Thyroid gland (tissue), 4 donors: ENCODE measurements around the gene SLC35A1.

Experiments
- POLR2A ChIP-seq, 2 donors: fragments of 450-650 bp; IDR thresholded peaks; one replicate each; pipeline ENCODE4 v1.6.1; 2017; ENCODE audit warnings: antibody characterized with exemption in 2 of 2, mild to moderate bottlenecking in 2 of 2, moderate library complexity in 1 of 2
- TF ChIP-seq, protein P1 (sequence below), 6 experiments: fragments of 200-600 bp in 3 of 6; fragments of 450-650 bp in 3 of 6; sonication (generic) in 3 of 6; IDR thresholded peaks; one replicate each; pipeline ENCODE4 v1.5.1; 2016 to 2019; ENCODE audit warnings: antibody characterized with exemption in 6 of 6, mild to moderate bottlenecking in 2 of 6, inconsistent platforms in 1 of 6, moderate library complexity in 1 of 6

DNA sequence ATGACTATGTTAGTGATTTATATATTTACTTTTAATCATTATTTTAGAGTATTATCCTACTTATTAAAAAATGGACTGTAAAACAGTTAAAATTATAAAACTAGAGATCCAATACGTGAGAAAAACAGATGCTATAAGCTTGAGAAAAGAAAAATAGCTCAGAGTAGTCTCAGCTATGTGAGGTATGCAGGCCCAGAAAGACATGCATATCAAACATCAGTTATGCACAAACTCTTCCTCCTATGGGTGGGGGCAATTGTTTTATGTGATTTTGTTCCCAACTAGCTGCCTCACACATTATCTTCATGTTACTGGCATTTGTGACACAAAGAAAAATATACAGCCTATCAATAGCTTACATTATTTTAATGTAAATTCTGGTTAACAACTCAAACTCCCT lies 88.2 kb downstream of the SLC35A1 start:
- TF ChIP-seq, protein P1, sequence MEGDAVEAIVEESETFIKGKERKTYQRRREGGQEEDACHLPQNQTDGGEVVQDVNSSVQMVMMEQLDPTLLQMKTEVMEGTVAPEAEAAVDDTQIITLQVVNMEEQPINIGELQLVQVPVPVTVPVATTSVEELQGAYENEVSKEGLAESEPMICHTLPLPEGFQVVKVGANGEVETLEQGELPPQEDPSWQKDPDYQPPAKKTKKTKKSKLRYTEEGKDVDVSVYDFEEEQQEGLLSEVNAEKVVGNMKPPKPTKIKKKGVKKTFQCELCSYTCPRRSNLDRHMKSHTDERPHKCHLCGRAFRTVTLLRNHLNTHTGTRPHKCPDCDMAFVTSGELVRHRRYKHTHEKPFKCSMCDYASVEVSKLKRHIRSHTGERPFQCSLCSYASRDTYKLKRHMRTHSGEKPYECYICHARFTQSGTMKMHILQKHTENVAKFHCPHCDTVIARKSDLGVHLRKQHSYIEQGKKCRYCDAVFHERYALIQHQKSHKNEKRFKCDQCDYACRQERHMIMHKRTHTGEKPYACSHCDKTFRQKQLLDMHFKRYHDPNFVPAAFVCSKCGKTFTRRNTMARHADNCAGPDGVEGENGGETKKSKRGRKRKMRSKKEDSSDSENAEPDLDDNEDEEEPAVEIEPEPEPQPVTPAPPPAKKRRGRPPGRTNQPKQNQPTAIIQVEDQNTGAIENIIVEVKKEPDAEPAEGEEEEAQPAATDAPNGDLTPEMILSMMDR (IDR thresholded peaks at IDR 0.05) = no peak
- no peak for TF ChIP-seq POLR2A (IDR thresholded peaks at IDR 0.05)
